Memory B cell (primary cell): ENCODE measurements around the gene DPY19L3.
"Not testable (repeated sequence)": the region's sequence is repeated elsewhere in the genome, so short reads cannot be mapped to it uniquely, and the experiment has no call there.

Experiments
- ATAC-seq: fragments of 150-1000 bp; cut with Tn5 transposase; 2 replicates; pipeline ENCODE4 v1.10.0; 2021; ENCODE audit warnings: low read depth, mild to moderate bottlenecking, moderate library complexity
- DNase-seq, 2 donors: peaks; one replicate each; pipeline ENCODE4 v3.0.0; 2022; ENCODE audit warnings: low spot score in 2 of 2
- H3K27ac Mint-ChIP-seq: one replicate; pipeline ENCODE4 v1.8.0; 2022; ENCODE audit warnings: mild to moderate bottlenecking, moderate library complexity, mixed read lengths
- H3K27me3 Mint-ChIP-seq: one replicate; pipeline ENCODE4 v1.8.0; 2022; ENCODE audit warnings: mixed read lengths
- H3K36me3 Mint-ChIP-seq: one replicate; pipeline ENCODE4 v1.8.0; 2022; ENCODE audit warnings: mild to moderate bottlenecking, mixed read lengths
- H3K4me1 Mint-ChIP-seq: one replicate; pipeline ENCODE4 v1.8.0; 2022; ENCODE audit warnings: mixed read lengths
- H3K4me3 Mint-ChIP-seq: one replicate; pipeline ENCODE4 v1.8.0; 2022; ENCODE audit warnings: mild to moderate bottlenecking, moderate library complexity, mixed read lengths
- H3K9me3 Mint-ChIP-seq: one replicate; pipeline ENCODE4 v1.8.0; 2022; ENCODE audit warnings: mixed read lengths

Gene DPY19L3

DNA sequence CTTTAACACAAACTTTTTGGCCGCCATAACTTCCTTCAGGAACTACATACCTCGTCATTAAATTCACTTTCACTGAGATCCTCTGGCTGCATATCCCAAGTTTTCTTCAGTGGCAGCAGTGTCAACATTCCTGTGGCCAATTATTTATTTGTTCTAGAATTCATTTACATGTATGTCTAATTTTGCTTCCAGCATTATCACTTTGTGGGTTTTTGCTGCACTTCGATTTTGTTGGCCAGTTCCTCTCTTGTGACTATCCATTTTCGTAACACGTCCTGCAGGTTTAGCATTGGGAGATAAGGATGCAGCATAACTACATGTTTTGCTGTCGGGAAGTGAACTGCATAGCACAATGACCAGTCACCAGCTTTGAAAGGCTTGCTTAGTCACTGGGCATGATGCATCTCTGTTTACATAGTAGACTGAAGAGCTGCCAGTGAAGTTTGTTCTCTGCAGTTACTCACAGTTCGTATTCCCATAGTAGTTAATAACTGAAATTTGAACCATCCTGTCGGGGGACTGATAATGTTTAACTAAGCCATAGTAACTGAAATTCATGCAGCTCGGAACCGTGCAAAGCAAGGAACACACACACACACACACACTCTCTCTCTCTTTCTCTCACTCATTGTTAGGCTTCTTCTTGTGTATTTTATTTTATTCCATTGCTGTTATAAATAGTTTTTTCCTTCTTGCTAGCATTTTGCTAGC, 31.8 kb upstream of the DPY19L3 start:
- DNase-seq: no peak
- no peaks in the 10 kb centered on the region for H3K9me3 Mint-ChIP-seq
- ATAC-seq: no peak
- H3K4me1 Mint-ChIP-seq: peaks cover 2% of the 10 kb centered on the region
- peaks cover 45% of the 10 kb centered on the region for H3K36me3 Mint-ChIP-seq
- H3K4me3 Mint-ChIP-seq: no peak overlapping the region
- no peaks in the 10 kb centered on the region for H3K27me3 Mint-ChIP-seq
- H3K27ac Mint-ChIP-seq: no peak overlapping the region

DNA sequence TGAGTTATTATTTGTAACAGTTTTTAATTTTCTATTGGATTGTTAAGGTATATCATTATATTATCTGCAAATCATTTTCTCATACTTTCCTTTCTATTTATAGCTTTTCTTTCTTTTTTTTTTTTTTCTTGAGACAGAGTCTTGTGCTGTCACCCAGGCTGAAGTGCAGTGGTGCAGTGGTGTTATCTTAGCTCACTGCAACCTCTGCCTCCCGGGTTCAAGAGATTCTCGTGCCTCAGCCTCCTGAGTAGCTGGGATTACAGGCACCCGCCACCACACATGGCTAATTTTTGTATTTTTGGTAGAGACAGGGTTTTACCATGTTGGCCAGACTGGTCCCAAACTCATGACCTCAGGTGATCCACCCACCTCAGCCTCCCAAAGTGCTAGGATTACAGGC, 31.2 kb upstream of the DPY19L3 start:
- not testable (repeated sequence) for H3K4me3 Mint-ChIP-seq, H3K4me1 Mint-ChIP-seq, DNase-seq, H3K27ac Mint-ChIP-seq, H3K9me3 Mint-ChIP-seq, ATAC-seq, H3K27me3 Mint-ChIP-seq
- peaks cover 43% of the 10 kb centered on the region for H3K36me3 Mint-ChIP-seq

DNA sequence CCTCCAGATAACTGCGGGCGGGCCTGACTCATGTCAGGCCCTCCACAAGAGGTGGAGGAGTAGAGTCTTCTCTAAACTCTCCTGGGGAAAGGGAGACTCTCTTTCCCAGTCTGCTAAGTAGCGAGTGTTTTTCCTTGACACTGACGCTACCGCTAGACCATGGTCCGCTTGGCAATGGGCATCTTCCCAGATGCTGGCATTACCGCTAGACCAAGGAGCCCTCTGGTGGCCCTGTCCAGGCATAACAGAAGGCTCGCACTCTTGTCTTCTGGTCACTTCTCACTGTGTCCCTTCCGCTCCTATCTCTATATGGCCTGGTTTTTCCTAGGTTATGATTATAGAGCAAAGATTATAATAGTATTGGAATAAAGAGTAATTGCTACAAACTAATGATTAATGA, 28.5 kb upstream of the DPY19L3 start:
- not testable (repeated sequence) for DNase-seq, H3K4me1 Mint-ChIP-seq, H3K4me3 Mint-ChIP-seq, H3K9me3 Mint-ChIP-seq, H3K27ac Mint-ChIP-seq, H3K27me3 Mint-ChIP-seq, ATAC-seq
- peaks cover 38% of the 10 kb centered on the region for H3K36me3 Mint-ChIP-seq

DNA sequence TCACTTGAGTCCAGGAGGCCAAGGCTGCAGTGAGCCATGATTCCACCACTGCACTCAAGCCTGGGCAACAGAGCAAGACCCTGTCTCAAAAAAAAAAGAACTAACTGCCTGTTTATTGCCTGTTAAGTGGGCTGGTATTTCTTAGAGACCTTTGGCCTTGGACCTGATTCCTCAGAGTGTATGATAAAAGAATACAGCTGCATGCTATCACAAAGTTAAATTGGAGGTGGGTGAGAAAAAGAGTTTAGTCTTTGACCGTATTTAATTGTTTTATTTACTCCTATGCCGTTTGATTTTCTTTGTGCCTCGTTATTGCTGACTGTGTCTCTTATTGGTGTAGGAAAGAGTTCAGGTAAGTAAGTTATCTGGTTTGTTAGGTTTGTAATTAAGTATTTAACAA, 25.3 kb upstream of the DPY19L3 start:
- ATAC-seq (no peak), DNase-seq (no peak)
- H3K27me3 Mint-ChIP-seq: no peaks in the 10 kb centered on the region
- peaks cover 28% of the 10 kb centered on the region for H3K36me3 Mint-ChIP-seq
- no peak overlapping the region for H3K4me3 Mint-ChIP-seq
- H3K27ac Mint-ChIP-seq: no peak overlapping the region
- H3K9me3 Mint-ChIP-seq: no peaks in the 10 kb centered on the region
- H3K4me1 Mint-ChIP-seq: no peaks in the 10 kb centered on the region

DNA sequence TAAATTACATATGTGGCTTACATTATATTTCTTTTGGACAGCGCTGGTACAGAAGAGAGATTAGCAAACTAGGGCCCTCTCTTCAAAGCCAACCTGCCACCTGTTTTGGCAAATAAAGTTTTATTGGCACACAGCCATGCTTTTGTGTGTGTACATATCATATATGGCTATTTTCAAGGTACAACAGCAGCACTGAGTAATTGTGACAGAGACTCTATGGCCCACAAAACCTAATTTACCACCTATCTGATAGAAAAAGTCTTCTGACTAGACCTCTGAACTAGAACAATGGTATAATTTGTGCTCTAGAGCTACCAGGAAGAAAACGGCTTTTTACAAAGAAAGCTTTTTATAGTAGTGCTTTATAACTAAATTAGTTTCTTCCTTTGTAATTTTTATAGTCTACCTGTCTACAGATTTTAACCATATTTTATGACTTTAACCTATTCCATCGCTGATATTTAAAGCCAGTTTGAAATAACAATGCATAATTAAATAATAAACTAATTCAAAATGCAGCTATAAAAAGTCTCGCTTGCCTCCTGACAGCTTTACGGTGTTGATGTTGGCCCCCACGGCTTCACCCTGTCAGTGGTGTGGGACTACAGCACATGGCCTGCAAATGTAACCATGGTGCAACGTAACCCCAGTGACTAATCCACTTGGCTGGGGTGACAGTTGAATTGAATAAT, 17.7 kb upstream of the DPY19L3 start:
- no peak for ATAC-seq

DNA sequence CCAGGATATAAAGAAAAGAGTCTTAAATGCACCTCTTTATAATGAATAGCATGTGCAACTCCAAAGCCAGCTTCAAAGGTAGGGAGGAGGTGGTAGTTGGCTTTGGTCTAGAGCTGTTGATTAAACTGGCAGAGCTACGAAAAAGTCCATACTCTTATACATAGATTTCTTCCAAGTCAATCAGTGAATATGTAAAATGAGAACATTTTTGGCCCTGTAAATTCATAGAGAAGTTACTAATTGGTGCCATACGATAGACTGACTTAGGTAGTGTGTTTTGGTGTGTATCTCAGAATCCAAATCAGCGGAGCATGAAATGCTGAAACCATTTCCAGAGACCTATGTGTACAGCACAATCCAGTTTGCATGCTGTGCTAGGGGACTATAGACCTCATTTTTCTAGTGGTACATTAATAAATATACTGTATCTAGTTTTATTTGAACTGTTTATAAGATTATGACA, 17.1 kb upstream of the DPY19L3 start:
- Mint-ChIP-seq H3K27me3 (no peaks in the 10 kb centered on the region), H3K4me3 (no peak overlapping the region), H3K27ac (no peak overlapping the region), H3K9me3 (no peaks in the 10 kb centered on the region), H3K36me3 (peaks cover 6% of the 10 kb centered on the region), H3K4me1 (peaks cover under 1% of the 10 kb centered on the region)
- DNase-seq: no peak
- no peak for ATAC-seq

More for the DNA sequence above, 17.7 kb upstream of the DPY19L3 start:
- Mint-ChIP-seq H3K4me3 (no peak overlapping the region), H3K9me3 (no peaks in the 10 kb centered on the region), H3K27me3 (no peaks in the 10 kb centered on the region), H3K4me1 (no peaks in the 10 kb centered on the region), H3K36me3 (peaks cover 8% of the 10 kb centered on the region), H3K27ac (no peak overlapping the region)
- no peak for DNase-seq

DNA sequence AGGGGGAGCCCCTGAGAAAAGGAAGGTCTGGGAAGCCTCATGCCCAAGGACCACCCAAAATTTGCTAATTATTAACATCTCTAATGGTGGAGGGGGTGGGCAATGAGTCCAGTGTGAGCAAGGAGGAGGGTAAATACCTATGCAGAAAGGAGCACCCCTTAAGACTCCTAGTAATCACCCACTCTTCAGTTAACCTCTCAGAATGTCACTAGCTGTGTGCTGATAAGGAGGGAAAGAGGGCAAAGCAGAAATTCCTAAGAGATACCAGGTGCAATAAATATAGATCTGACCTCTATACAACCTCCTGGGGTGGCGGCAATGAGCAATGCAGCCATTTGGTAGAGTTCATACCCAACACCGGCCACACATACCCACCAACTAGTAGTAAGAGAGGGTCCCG, 12.7 kb upstream of the DPY19L3 start:
- Mint-ChIP-seq H3K36me3 (peaks cover 10% of the 10 kb centered on the region), H3K27ac (no peak overlapping the region), H3K27me3 (no peaks in the 10 kb centered on the region), H3K9me3 (no peaks in the 10 kb centered on the region), H3K4me1 (peaks cover 4% of the 10 kb centered on the region), H3K4me3 (no peak overlapping the region)
- DNase-seq (no peak), ATAC-seq (no peak)

DNA sequence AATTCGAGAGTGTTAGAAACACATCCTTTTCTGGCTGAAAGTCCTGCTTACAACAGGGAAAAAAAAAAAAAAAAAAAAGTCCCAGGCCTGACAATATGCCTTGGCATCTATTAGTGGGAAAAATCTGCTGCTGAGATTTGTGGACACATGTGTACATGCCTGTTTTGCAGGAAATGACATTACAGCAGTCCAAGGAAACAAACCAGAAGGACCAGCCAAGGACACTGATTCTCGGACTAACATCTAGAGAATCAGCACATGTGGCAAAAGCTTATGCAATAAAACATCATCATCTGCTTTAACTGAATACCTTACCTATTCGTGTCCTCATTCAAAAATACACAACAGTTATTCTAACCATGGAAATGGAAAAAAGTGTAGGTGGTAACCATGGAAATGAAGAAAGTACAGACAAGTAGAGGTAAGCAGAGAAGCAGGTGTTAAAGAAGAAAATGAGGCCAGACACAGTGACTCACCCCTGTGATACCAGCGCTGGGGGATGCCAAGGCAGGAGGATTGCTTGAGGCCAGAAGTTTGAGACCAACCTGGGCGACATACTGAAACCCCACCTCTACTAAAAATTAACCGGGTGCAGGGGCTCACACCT, 9.4 kb upstream of the DPY19L3 start:
- no peak for ATAC-seq
- H3K27ac Mint-ChIP-seq: no peak overlapping the region
- peaks cover 4% of the 10 kb centered on the region for H3K4me1 Mint-ChIP-seq
- H3K36me3 Mint-ChIP-seq: peaks cover 10% of the 10 kb centered on the region
- no peaks in the 10 kb centered on the region for H3K27me3 Mint-ChIP-seq
- no peak for DNase-seq
- no peak overlapping the region for H3K4me3 Mint-ChIP-seq
- H3K9me3 Mint-ChIP-seq: no peaks in the 10 kb centered on the region

DNA sequence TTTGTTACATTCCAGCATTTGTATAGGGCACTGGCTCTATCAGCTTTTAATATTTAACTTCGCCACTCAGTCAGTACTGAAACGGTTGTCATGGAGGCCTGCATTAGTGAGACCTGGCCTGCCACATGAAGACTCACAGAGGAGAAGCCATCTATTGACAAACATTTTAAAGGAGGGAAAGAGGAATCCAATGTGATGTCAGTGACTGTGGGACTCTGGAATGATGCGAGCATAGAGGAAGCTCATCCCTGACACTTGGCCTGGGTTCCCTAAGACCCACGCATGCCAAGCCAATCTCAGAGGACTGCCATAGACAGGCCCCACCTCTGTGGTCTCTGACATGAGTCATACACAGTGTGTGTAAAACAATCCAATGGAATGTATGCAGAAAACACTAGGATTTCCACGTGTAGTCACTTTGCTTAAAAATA, 7.9 kb upstream of the DPY19L3 start:
- peaks cover 8% of the 10 kb centered on the region for H3K36me3 Mint-ChIP-seq
- no peak for ATAC-seq
- no peaks in the 10 kb centered on the region for H3K27me3 Mint-ChIP-seq
- no peak overlapping the region for H3K27ac Mint-ChIP-seq
- H3K4me3 Mint-ChIP-seq: no peak overlapping the region
- H3K4me1 Mint-ChIP-seq: peaks cover 8% of the 10 kb centered on the region
- DNase-seq: no peak
- H3K9me3 Mint-ChIP-seq: no peaks in the 10 kb centered on the region

DNA sequence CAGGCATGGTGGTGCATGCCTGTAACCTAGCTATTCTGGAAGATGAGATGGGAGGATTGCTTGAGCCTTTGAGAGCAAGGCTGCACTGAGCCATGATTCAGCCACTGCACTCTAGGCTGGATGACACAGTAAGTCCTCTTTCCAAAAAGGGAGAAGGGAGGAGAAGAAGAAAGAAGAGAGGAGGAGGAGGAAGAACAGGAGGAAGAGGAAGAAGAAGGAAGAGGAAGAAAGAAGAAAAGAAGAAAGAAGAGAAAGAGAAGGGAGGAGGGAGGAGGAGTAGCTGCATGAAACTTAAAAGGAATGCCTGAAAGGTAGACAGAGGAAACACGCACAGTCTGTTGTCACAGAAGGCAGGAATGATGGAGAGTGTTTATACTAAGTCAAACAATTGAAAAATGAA, 3.6 kb upstream of the DPY19L3 start:
- H3K27me3 Mint-ChIP-seq: no peaks in the 10 kb centered on the region
- ATAC-seq: no peak
- no peak overlapping the region for H3K4me3 Mint-ChIP-seq
- H3K36me3 Mint-ChIP-seq: no peaks in the 10 kb centered on the region
- H3K27ac Mint-ChIP-seq: no peak overlapping the region
- H3K9me3 Mint-ChIP-seq: no peaks in the 10 kb centered on the region
- DNase-seq: no peak
- H3K4me1 Mint-ChIP-seq: peaks cover 5% of the 10 kb centered on the region

DNA sequence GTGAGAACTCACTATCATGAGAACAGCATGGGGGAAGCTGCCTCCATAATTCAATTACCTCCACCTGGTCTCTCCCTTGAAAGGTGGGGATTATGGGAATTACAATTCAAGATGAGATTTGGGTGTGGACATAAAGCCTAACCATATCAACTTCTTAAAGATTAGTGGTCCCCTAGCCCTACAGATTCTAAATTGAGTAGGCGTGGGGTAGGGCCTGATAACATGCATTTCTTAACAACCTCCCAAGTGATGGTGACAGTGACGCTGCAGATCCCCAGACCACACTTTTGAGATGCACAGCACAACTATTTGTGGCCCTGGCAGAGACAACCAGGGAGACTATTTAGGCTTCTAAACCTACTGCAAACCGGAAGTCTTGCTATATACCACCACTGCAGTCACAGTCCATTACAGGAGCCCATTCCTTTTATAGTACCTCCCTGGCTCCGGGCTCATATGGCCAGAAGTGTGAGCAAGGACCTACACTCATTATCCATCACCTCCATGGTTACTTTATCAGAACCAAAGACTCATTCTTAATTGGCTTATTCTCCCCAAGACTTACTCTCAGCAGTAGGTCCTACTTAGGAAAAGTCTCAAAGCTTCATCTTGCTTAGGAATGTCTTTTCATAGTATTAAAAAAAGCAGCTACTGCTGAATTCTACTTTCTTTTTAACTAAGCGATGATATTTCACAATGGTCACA, 2.1 kb upstream of the DPY19L3 start:
- no peak overlapping the region for H3K27ac Mint-ChIP-seq
- H3K4me1 Mint-ChIP-seq: peaks cover 5% of the 10 kb centered on the region
- no peaks in the 10 kb centered on the region for H3K36me3 Mint-ChIP-seq
- no peaks in the 10 kb centered on the region for H3K9me3 Mint-ChIP-seq
- H3K4me3 Mint-ChIP-seq: no peak overlapping the region
- DNase-seq (no peak), ATAC-seq (no peak)
- H3K27me3 Mint-ChIP-seq: no peaks in the 10 kb centered on the region

DNA sequence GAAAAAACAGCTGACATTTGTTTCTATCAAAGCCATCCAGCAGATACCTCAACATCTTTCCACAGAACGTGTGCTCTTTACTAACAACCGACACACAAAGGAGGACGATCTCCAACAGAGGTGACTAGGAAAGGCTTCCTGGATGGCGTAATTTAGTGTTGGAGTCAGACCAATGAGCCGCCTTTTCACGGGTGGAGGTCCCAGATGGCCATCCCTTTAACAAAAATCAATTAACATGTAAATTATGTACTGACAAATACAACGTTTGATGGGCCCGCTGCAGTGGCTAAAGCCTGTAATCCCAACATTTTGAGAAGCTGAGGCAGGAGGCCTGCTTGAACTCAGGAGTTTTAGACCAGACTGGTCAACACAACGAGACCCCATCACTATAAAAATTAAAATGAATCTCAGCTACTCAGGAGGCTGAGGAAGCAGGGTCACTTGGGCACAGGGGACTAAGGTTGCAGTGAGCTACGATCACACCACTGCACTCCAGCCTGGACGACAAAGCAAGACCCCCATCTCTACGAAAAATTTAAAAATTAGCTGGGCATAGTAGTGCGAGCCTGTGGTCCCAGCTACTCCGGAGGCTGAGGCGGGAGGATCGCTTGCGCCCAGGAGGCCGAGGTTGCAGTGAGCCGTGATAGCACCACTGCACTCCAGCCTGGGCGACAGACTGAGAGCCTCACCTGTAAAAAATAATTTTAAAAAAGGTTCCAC, 1.2 kb upstream of the DPY19L3 start:
- DNase-seq: no peak

DNA sequence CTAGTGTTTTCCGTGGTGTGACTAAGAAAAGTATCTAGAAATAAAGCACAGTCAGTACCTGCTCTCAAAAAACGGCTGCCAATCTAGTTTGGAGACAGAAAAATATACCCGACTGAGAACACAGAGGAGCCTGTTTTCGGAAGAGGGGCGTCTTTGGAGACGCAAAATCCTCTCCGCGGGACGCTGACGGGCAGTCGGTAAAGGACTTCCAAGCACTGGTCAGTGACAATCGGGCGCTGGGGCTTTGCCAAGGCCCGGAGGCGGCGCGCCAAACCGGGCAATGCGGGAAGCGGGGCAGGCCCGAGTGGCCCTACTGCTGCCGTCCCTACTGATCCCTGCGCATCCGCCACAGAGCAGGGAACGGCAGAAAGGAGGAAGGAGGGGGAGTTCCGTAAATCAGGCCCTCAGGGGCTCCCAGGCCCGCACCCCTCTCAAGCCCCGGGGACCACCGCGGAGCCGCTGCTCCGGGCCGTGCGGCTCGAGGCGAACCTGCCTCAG, 588 bp upstream of the DPY19L3 start:
- peak overlapping the region; percentile 89 for H3K4me3 Mint-ChIP-seq
- DNase-seq: no peak
- no peak for ATAC-seq
- no peaks in the 10 kb centered on the region for H3K27me3 Mint-ChIP-seq
- H3K27ac Mint-ChIP-seq: peak overlapping the region; percentile 84
- H3K9me3 Mint-ChIP-seq: no peaks in the 10 kb centered on the region
- peaks cover 5% of the 10 kb centered on the region for H3K36me3 Mint-ChIP-seq
- H3K4me1 Mint-ChIP-seq: peaks cover 5% of the 10 kb centered on the region

More for the DNA sequence above, 1.2 kb upstream of the DPY19L3 start:
- Mint-ChIP-seq H3K27me3 (no peaks in the 10 kb centered on the region), H3K4me3 (peak overlapping the region; percentile 89), H3K36me3 (peaks cover 3% of the 10 kb centered on the region), H3K9me3 (no peaks in the 10 kb centered on the region), H3K4me1 (peaks cover 5% of the 10 kb centered on the region), H3K27ac (peak overlapping the region; percentile 84)
- no peak for ATAC-seq
